T47D (cell line): ENCODE data around the gene XRCC4.

ENCODE experiments used
- DNase-seq, 2 experiments: peaks; one replicate each; pipeline versions ENCODE4 v3.0.0 to v3.0.0-alpha.2; 2011 to 2012; ENCODE audit warnings: low read depth in 1 of 2, low spot score in 1 of 2
- JUND ChIP-seq: IDR thresholded peaks from 2 replicates; pipeline ENCODE4 v1.6.1; 2012; ENCODE audit warnings: low read depth
- in situ Hi-C: cut with HindIII; loops from 2 replicates; pipeline ENCODE4 v1.10.0; 2016; ENCODE audit warnings: low sequenced_read_pairs, low pct_unique_long_range_greater_than_20kb

Gene XRCC4

DNA sequence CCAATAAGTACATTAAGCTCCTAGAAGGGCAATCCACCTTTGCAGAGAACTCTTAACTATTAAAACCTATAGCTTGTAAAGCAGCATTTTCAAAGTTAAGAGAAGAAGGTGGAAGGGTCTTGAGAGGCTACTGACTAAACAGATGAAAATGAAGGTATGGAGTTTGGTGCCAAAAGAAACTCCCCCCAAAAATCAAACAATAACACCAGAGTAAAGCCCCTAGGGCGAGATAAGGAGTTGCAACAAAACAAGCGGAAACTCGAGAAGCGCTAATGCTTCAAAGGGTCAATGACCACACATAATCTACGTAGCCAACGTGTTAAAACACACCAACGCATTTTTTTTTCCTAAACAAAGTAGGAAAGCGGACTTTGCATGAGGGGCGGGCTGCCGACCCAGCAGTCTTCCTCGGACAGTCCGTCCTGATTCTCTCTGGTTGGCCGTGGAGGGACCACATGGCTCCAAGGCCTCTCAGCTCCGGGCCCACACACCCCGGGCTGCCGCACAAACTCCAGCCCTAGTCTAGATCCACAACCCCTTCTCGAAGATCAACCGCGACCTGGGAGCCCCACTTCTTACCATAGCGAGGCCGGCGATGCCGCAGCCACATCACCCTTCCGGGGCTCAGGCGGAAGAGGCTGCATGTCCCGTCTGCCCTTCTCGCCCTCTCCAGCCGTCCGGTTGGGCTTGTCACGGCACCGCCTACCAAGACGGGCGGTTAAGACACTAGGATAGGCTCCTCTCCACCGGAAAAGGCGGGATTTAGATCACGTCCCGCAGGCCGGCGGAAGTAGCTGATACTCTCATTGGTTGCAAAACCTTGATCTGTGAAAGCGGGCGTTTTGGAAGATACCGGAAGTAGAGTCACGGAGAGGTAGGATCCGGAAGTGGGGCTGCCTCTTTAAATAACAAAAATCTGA is at the start of gene XRCC4, which contains the start of gene TMEM167A:
Gene XRCC4, plus strand, starts transcription at position 806 of the 920 bp plus-strand sequence. CDS start 27,373 bp downstream, outside the sequence.
Gene TMEM167A, minus strand, starts transcription at position 653 of the 920 bp plus-strand sequence. Its CDS starts 71 bp downstream, at position 582.
- in situ Hi-C loops, result no loop called here
- peak; percentile 84 to 99 for DNase-seq
- no peak for TF ChIP-seq JUND

DNA sequence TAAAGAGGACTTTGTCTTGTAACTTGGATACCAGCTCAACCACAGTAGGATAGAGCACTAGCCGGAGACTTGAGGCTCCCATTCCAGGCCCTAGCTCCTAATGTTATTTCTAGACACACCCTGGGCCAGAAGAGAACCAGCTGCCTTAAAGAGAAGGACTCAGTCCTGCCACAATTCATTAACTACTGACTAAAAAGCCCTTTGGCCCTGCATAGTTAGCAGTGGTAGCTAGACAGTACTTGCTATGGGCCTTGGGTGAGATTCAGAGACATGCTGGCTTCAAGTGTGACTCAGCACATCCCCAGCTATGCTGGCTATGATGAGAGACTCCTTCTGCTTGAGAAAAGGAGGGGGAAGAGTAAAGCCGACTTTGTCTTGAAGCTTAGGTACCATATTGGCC is 47.4 kb upstream of the XRCC4 start:
- in situ Hi-C loops, result no loop called here
- TF ChIP-seq JUND, result no peak
- no peak for DNase-seq

DNA sequence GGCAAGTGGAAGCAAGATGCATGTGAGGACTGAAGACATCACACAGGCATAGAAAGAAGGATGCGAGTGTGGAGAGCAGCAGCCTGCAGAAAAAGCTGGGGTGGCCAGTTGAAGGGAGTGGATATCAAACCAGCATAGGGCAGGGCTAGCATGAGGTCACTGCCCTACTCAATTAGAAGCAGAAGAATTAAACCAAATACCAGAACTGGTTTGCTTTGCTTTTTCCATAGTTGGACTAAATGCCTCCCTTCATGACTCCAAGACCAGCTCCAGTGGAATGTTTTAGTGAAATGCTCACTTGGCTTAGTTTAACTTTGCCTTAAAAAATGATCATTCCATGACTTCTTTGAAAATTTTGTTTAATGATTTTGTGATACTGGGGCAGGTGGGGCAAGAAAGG is 46.0 kb upstream of the XRCC4 start:
- TF ChIP-seq JUND, result no peak
- no peak for DNase-seq
- in situ Hi-C loops, result no loop called here

DNA sequence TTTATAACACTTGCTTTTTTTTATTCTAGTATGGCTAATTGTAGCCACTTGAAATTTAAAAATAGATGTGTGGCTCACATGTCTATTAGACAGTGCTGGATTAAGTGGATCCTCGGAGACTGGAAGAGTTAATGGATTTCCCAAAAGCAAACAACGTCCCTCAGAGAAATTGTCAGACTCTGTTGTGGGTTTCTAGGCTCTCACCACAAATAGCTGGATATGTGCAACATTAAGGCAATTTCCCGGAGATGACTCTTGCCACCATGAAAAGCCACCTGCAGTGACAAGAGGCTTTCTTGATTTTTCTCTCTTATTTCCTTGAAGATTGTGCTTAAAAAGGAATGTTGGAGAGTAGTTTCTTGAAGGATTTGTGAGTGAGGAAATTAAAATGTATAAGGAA is 43.3 kb upstream of the XRCC4 start:
- no peak for DNase-seq
- TF ChIP-seq JUND, result no peak
- in situ Hi-C loops, result no loop called here

DNA sequence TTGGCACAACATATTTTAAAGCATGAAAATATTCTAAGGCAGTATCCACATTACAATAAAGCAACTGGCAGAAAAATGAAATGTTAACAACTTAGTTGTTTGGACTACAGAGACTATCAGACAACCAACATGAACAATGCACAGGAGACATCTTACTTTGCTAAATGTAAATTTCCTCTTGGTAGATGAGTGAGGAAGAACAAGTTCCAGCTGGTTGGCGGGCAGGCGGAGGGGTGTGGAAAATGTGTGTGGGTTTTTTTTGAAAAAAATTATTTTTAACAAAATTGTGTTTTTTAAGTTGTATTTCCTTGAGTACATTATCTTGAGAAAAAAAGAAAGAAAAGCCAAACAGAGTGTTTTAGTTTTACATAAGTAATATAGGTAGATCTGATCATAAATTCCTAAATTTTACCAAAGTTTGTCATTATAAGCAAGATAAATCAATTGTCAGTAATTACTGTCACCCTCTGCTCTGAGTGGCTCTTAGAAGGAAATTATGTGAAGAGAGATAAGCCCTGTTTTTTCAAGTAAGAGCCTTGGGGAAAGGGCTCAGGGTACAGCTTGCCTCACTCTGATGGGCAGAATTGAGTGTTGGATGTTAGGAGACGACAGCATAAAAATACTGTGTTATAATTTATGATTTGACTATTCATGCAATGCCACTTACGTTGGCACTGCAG is 42.7 kb upstream of the XRCC4 start:
- in situ Hi-C loops, result no loop called here
- DNase-seq, result no peak

DNA sequence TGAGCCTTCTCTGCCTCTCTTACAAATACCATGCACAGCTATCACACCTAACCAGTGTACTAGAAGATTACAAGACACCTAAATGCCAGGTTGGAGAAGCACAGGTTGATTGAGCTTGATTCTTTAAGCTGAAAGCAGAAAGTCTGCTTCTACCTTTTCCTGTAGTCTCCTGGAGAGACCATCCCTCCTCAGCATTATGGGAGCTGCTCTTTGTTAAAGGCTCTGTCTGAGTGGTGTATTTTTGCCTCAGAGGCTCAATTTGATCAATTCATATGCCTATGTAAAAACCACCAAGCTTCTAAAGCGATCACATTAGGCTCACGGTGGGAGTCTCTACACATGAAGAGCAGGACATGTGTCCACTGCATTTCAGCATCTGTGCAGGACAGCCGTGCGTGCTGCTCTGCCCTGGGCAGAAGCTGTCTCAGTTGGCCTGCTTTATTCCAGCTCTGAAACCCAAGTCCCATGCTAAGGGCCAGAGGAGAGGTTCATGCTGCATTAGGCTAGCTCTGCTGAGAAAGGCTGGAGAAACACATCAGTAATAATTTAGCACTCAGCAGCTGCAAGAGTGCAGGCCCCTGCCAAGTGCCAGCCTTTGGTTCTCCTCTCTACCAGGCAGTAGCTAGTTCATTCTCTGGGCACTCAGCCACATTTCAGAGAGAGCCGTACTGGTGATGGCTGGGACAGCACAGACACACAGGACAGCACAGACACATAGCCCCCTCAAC is 41.8 kb upstream of the XRCC4 start:
- DNase-seq, result no peak
- in situ Hi-C loops, result no loop called here
- TF ChIP-seq JUND, result no peak

More for the DNA sequence above, 42.7 kb upstream of the XRCC4 start:
- no peak for TF ChIP-seq JUND

DNA sequence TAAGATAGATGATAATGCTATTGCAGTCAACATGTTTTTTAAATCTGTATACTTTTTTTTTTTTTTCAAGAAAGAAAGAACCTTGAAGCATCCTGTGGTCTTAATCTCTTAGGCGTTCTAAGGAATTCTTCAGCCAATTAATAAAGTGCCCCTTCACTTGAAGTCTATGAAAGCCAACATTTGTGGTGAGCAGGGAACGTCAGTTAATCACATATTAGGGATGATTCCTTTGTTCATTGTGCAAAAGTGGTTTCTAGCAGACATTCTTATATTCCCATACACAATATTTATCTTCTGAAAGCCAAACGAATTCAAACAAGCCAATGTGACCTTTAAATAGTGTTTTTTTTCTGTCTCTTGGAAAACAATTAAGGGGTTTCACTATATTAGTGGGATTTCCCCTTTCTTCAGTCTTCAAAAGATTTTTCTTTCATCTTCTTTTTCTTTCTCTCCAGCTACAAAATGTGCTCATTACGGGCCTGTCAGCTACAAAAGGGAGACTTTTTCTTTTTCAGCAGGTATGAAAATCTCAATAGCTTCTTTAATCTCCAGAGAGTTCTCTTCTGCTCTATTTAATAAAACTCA is 40.3 kb upstream of the XRCC4 start:
- no peak for TF ChIP-seq JUND
- in situ Hi-C loops, result no loop called here

DNA sequence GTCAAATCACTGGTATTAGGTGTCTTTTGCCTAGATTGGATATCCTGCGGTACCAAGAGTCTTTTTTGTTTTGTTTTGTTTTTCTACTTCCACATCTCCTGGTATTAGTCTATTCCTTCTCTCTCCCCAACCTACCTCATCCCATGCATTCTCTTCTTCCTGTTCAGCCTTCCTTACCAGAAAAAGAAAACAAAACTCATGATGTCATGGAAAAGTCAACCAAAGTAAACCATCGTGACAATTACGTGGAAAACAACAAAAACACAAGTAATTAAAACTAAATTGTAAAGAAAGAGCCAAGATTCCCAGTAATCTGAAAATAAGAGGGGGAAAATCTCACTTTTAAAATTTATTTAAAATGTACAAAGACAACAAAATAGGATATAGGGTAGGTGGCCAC is 38.4 kb upstream of the XRCC4 start:
- TF ChIP-seq JUND, result no peak
- in situ Hi-C loops, result no loop called here
- no peak for DNase-seq

More for the DNA sequence above, 40.3 kb upstream of the XRCC4 start:
- DNase-seq, result no peak

DNA sequence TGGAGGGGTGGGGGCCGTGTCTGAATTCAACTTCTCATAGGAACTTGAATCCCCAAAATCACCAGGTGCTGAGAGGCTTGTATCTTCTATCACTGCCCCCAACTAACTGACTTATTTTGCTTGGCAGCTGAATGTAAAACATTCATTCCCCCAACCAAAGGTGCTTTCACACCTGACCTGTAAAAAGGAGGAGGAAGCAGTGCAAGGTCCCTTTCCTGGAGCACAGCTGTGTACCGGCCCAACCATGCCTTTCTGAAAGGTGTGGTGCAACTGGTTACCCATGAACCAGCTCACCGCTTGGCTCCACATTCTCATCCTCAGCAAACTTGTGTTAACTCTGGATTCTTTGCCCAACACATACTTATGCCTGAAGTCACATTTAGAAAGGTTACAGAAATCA is 34.8 kb upstream of the XRCC4 start:
- DNase-seq, result no peak
- in situ Hi-C loops, result no loop called here
- TF ChIP-seq JUND, result no peak

DNA sequence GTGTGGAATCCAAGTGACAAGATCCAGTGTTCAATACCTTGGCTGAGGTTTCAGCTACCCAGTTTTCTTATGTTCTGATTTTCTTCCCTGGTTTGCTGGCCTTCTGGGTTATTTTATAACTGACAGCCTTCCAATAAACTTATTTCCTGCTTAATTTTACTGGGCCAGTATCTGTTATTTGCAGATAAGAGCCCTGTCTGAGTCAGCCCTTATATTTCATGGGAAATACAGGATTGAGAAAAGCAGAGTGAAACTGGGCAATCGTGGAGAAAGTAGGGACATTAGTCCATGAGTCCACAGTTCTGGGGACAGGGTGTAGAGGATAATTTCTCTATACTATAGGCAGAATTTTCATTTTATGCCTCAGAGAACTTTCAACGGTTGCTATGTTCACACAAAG is 32.4 kb upstream of the XRCC4 start:
- TF ChIP-seq JUND, result no peak
- in situ Hi-C loops, result no loop called here
- no peak for DNase-seq

DNA sequence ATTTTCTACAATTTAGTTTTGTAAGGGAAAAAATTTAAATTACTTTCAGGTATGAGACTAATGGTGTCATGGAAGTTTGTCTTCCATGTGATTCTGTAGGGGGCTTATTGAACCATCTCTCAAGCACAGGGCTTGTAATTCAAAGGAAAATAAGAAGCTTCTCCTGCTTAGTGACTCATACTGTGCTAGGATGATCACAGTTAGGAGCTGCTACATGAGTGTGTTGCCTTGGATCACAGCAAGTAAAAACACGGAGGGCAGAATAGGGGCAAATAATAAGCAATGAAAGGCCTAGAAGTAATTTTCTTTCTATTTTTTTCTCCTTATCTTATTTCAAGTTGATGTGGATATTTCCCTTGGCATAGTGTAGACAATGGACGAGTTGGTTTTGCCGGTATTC is 29.1 kb upstream of the XRCC4 start:
- in situ Hi-C loops, result no loop called here
- no peak for TF ChIP-seq JUND
- no peak for DNase-seq

DNA sequence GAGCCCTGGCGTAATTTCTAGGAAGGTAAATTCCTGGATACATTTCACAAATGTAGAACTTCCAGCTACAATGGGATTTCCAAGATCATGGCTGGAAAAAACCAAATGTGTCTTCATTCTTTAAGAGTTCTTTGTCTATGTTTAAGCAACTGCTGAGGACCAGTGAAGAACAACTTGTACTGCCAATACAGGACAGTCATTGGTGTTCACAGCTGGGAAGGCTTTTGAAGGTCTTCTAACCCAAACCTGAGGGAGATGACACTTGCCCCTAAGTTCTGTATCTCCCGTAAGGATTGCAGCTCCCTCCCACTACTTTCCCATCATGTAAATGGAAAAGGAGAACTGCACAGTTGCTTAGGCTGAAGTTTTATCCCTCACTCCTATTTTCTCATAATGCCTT is 28.5 kb upstream of the XRCC4 start:
- in situ Hi-C loops, result no loop called here
- no peak for TF ChIP-seq JUND
- no peak for DNase-seq

DNA sequence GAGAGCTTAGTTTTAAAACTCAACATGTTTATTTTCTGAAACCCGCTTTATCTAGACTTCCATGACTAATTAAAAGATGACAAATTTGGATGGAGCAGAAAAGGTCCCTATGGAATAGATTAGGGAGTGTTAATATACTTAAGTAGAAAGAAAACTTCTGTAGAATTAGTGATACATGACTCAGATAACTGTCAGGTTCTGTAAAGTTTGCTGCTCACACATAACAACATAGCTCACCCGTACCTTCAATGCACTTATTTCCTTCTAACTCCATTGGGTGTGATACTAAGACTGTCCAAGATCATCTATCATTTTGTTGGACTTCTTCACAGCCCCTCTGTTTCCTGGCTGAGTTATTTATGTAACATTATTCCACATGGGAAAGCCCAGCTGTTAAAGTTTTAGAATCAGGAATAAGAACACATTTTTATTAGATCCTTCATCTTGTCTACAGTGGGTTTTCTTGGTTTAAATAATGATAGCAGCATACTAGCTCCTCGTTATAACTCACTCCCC is 27.9 kb upstream of the XRCC4 start:
- in situ Hi-C loops, result no loop called here
- DNase-seq, result no peak
- no peak for TF ChIP-seq JUND
